DMS79 (cell line): ENCODE data around the gene LNX1.
"Not testable (repeated sequence)": the region's sequence is repeated elsewhere in the genome, so short reads cannot be mapped to it uniquely, and the experiment has no call there.

Source experiments
- DNase-seq: peaks from one replicate; lab custom pipeline; 2025; lab: John Stamatoyannopoulos, UW

LNX1 gene

GRCh38 chr4:53463340-53463739, 127.9 kb downstream of the LNX1 start:
- no peak for DNase-seq

DNA sequence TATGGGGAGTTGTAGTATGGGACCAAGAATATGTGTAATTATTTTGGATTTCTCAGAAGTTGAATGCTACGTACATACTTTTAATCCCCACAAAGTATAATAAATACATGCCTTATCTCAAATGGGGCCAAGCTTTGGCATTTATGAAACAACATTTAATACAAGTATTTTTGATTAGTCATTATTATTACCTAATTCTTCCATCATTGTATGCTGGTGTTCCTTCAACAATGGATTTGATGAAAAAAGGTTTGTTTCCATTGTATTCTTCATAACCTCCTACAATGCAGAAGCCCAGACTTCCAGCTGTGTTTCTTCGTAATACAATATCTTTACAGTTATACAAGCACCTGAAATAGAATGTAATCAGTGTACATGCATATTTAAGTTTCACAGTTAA, 130.0 kb downstream of the LNX1 start:
- DNase-seq = no peak

DNA sequence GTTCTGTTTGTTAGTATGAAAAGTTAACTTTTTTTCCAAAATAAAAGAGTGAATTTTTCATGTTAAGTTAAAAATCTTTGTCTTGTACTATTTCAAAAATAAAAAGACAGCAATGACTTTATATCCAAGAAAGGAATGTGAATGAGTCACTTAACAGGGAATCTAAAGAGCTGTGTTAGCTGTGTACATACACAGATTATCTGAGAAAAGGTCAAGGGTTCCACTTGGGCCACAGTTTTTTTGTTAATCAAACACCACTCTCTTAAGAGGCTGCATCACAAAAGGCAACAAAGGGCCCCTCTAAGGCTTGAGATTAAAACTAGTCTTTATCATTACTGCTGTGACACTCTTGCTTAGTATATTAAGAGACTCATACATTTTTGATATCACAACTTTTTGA, 131.7 kb downstream of the LNX1 start:
- no peak for DNase-seq

DNA sequence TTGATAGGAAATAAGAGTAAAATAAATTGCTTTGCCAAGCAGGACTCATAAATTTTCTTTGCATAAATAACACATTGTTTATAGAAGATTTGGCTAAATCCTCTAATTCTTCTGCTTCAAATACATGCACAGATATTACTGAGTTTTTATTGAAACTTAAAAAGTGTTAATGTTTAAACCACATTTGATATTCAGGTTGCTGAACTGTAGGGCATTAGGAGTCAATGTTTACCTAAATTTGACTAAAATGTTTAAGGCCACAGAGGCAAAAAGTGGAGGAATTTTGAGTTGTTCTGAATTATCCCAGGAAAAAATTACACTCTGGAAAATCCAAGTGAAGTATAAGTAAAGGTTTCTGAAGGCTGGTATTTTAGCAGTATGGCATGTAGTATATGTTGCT, 135.1 kb downstream of the LNX1 start:
- no peak for DNase-seq

GRCh38 chr4:53455766-53456165, 135.5 kb downstream of the LNX1 start:
- DNase-seq = no peak

GRCh38 chr4:53453385-53453784, 137.9 kb downstream of the LNX1 start:
- no peak for DNase-seq

GRCh38 chr4:53450773-53451172, 140.5 kb downstream of the LNX1 start:
- no peak for DNase-seq

DNA sequence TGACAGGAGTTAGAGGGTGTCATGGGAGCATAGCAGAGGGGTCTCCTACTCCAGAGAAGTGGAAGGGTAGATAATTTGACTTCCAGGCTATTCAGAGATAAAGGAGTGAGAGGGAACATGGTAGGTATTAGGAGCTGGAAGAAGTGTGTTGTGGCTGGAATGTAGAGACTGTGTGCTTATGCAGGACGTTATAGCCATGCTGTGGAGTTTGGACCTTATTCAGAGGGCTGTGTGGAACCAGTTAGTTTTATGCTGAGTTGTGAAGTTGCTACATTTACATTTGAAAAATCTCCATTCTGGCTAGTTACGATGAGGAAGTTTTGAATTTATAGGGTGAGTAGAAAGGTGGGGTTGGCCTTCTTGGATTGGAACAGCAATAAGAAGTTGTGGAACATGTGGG, 146.3 kb downstream of the LNX1 start:
- no peak for DNase-seq

DNA sequence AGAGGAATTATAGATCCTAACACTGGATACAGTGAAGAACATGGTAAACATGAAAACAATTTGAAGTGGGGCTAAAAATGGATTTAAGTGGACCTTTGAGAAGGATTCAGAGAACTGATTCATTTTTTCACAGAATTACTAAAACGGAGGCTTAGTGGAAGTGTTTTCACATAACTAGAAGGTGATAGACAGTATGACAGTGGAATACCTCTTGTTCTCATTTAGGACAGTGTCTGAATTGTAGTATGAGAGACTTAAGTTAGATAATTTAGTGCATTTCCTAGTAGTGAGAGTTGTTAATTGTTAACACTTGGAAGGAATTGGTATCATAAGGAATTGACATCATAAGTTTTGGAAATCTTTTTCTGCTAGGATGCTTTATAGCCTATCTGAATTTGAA, 149.7 kb downstream of the LNX1 start:
- DNase-seq = no peak

DNA sequence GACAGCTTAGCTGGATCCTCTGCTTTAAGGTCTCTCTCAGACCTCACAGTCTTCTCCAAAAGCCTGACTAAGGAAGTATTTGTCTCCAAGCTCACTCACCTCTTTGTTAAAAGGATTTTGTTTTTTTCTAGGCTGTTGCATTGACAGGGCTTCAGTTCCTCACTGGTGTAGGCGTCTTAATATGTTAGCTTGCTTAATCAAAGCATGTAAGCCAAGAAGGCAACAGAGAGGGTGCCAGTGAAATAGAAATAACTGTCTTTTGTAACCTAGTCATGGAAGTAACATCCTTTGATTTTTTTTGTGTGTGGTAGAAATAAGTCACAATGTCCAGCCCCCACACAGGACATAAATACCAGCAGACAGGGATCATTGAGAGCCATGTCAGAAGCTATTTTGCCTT, 155.0 kb downstream of the LNX1 start:
- no peak for DNase-seq

GRCh38 chr4:53432528-53433424, 158.5 kb downstream of the LNX1 start:
- DNase-seq = no peak

DNA sequence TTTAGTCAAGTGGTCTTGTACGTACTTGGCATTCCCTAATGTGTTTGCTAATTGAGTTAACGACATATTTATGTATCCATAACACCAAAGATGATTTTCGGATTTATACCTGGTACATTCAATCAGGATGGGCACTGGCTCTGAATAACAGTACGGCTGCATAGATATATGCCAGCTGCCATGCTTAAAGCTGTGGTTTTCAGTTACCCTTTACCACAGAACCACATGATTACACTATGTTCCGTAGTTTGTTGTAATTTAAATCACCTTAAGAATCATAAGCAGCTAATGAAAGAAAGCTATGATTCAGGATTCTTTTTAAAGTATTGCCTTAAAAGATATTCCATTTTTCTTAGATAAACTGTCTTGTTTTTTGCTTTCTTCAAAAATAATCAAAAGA, 160.2 kb downstream of the LNX1 start:
- no peak for DNase-seq

GRCh38 chr4:53427366-53427765, 163.9 kb downstream of the LNX1 start:
- DNase-seq = no peak

GRCh38 chr4:53424280-53424679, 167.0 kb downstream of the LNX1 start:
- DNase-seq = no peak

DNA sequence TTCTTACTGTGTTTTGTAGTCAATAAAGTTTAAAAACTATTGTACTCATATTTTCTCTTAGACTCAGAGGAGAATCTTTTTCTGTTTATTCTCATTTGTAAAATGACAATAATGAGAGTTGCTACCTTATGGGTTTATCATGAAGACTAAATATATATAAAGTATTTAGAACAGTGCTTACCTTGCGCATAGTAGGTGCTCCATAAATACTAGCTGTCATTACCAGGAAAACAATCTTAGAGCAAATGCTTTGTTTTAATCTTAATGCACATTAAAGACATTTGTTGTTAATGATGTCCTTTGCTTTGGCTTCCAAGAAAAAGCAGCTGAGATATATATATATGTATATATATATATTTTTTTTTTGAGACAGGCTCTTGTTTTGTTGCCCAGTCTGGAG, 168.9 kb downstream of the LNX1 start:
- DNase-seq = no peak

DNA sequence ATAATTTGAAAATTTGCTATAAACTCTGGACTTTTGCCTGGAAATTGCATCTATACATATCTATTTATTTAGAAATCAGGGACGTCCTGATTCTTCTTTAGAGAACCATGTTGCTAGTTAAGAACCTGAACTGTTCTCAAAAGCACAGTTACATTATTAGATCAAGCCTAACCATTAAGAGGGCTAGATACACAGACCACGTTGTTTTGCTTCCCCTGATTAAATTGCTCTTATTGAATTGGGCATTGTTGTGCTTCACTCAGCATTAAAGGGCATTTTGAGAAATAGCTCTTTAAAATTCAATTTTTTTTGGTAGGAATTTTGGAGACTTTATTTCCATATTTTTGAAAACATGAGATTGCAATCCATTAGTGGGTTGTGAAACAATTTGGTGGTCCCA, 169.5 kb downstream of the LNX1 start:
- no peak for DNase-seq

DNA sequence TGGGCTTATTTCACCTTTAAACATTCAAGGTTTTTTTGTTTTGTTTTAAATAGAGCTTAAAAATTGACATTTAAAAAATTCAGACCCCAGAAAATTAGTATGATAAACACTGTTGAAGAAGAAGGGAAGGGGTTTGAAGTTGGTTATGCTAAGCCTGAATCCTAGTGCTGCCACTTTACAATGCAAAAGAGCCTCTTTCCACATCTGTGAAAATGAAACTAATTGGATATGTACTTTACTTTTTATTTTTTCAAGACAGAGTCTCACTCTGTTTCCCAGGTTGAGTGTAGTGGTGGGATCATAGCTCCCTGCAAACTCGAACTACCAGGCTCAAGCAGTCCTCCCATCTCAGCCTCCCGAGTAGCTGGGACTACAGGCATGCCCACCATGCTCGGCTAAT, 172.1 kb downstream of the LNX1 start:
- no peak for DNase-seq

DNA sequence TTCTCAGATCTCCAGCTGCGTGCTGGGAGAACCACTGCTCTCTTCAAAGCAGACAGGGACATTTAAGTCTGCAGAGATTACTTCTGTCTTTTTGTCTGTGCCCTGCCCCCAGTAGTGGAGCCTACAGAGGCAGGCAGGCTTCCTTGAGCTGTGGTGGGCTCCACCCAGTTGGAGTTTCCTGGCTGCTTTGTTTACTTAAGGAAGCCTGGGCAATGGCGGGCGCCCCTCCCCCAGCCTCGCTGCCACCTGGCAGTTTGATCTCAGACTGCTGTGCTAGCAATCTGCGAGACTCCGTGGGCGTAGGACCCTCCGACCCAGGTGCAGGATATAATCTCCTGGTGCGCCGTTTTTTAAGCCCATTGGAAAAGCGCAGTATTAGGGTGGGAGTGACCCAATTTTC, 181.8 kb downstream of the LNX1 start:
- DNase-seq = not testable (repeated sequence)
